Measurements from ENCODE around the gene EFHC2. TPM values are rescaled to one million over a fixed set of nuclear protein-coding genes. Genes with fewer than 3 reads are reported as not detected.

Gene EFHC2
- total RNA-seq, 1 experiment from 2014 or later: 1.1 TPM

DNA sequence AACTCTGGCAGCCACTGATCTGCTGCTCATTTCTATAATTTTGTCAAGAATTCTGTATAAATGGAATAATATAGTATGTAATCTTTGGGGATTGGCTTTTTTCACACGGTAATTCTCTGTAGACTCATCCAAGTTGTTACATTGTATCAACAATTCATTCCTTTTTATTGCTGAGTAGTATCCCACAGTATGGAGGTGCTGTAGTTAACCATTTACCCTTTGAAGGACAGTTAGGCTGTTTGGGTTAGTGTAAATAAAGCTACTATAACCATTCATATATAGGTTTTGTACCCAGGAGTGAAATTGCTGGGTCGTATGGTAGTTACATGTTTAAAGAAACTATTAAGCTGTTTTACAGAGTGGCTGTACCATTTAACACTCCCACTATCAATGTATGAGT is 213.3 kb downstream of the EFHC2 start:
- no peak overlapping the region for H2BK120ac ChIP-seq (ENCODE audit: low read depth, low read length, poor library complexity, severe bottlenecking)
- no peak overlapping the region for H3K14ac ChIP-seq (ENCODE audit: insufficient read depth, low read length)
- no peak overlapping the region for H2BK5ac ChIP-seq (ENCODE audit: insufficient read length, low read length)
- 0 out of 4 replicates have a peak, but pooled peaks cover 2 to 3% of the 10 kb centered on the region in 2 experiments for H3K4me1 Mint-ChIP-seq
- no peak overlapping the region for H3K23ac ChIP-seq (ENCODE audit: insufficient read length, low read depth, low read length)
- no peak overlapping the region for H3K56ac ChIP-seq (ENCODE audit: insufficient read length, low read depth, low read length)
- no peaks in the 10 kb centered on the region; a peak in 2 of 7 replicates for H3K36me3 Mint-ChIP-seq (ENCODE audit: insufficient read depth in 1 of 3, low read depth in 3 of 3)
- TF ChIP-seq, protein P1, sequence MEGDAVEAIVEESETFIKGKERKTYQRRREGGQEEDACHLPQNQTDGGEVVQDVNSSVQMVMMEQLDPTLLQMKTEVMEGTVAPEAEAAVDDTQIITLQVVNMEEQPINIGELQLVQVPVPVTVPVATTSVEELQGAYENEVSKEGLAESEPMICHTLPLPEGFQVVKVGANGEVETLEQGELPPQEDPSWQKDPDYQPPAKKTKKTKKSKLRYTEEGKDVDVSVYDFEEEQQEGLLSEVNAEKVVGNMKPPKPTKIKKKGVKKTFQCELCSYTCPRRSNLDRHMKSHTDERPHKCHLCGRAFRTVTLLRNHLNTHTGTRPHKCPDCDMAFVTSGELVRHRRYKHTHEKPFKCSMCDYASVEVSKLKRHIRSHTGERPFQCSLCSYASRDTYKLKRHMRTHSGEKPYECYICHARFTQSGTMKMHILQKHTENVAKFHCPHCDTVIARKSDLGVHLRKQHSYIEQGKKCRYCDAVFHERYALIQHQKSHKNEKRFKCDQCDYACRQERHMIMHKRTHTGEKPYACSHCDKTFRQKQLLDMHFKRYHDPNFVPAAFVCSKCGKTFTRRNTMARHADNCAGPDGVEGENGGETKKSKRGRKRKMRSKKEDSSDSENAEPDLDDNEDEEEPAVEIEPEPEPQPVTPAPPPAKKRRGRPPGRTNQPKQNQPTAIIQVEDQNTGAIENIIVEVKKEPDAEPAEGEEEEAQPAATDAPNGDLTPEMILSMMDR (conservative IDR thresholded peaks at IDR 0.05): no peak
- H3K9me3 ChIP-seq (ENCODE audit: control insufficient read depth, low read depth, low read length): peaks cover 22% of the 10 kb centered on the region
- H3K4me3 Mint-ChIP-seq: no peak overlapping the region
- H3K4me2 ChIP-seq (ENCODE audit: insufficient read depth, insufficient read length, low read length): no peak overlapping the region
- no peak overlapping the region for H3K18ac ChIP-seq (ENCODE audit: insufficient read length, low read depth, low read length)
- WGBS (ENCODE audit: extremely low coverage, insufficient read length, low lambda C conversion rate): no CpG with 5 or more reads among the region's 2 CpGs
- H4K91ac ChIP-seq (ENCODE audit: insufficient read length, low read depth, low read length): no peak overlapping the region
- H3K27me3 ChIP-seq (ENCODE audit: insufficient read depth, low read length): no peaks in the 10 kb centered on the region
- H3K27me3 Mint-ChIP-seq (ENCODE audit: low read depth): no peaks in the 10 kb centered on the region
- H3K79me2 ChIP-seq (ENCODE audit: insufficient read depth, low read length): no peaks in the 10 kb centered on the region
- no peak overlapping the region for H3K9ac ChIP-seq (ENCODE audit: extremely low read depth, insufficient read length, low read length)
- H4K5ac ChIP-seq (ENCODE audit: insufficient read length, low read depth, low read length): no peak overlapping the region
- H3T11ph ChIP-seq (ENCODE audit: low read length): no peak overlapping the region
- no peak overlapping the region for H2AK5ac ChIP-seq (ENCODE audit: insufficient read length, low read length)
- no peak overlapping the region for H2BK12ac ChIP-seq (ENCODE audit: insufficient read length, low read depth, low read length)
- no peak overlapping the region for H3K4ac ChIP-seq (ENCODE audit: low read depth, low read length)
- H3K27ac Mint-ChIP-seq: no peak overlapping the region
- H2BK15ac ChIP-seq (ENCODE audit: low read depth, low read length): no peak overlapping the region
- H3K23me2 ChIP-seq (ENCODE audit: insufficient read length, low read depth, low read length, poor library complexity, severe bottlenecking): no peaks in the 10 kb centered on the region
- no peak overlapping the region for H3K27ac ChIP-seq (ENCODE audit: insufficient read length, low read depth, low read length)
- H2AFZ ChIP-seq (ENCODE audit: low read length): no peak overlapping the region
- DNase-seq: no peak
- no peaks in the 10 kb centered on the region for H4K20me1 ChIP-seq (ENCODE audit: control insufficient read depth, insufficient read depth, insufficient read length)
- no peak overlapping the region for H4K8ac ChIP-seq (replicated peaks; ENCODE audit: insufficient read length, low read depth, low read length)
- H3K4me1 ChIP-seq (ENCODE audit: insufficient read depth, low read length): no peaks in the 10 kb centered on the region
- H3K9me3 Mint-ChIP-seq: peaks cover 43 to 64% of the 10 kb centered on the region in 2 experiments
- H3K79me1 ChIP-seq (ENCODE audit: insufficient read depth, low read depth, low read length, poor library complexity, severe bottlenecking): no peaks in the 10 kb centered on the region
- H2BK20ac ChIP-seq (ENCODE audit: low read depth, low read length, poor library complexity, severe bottlenecking): no peak overlapping the region
